GM23248 (cell line): ENCODE data around the gene RABGAP1L. TPM values are rescaled to one million over a fixed set of nuclear protein-coding genes. Genes with fewer than 3 reads are reported as not detected.

ENCODE experiments used
- DNase-seq: peaks from one replicate; pipeline ENCODE4 v3.0.0-alpha.2; 2015
- H2AFZ ChIP-seq: fragments of 200-600 bp; sonication (generic); 2 replicates; pipeline ENCODE4 v1.6.1; 2016; ENCODE audit warnings: antibody characterized with exemption
- H3F3A ChIP-seq: fragments of 200-600 bp; sonication (generic); 2 replicates; pipeline ENCODE4 v1.6.1; 2016; ENCODE audit warnings: mild to moderate bottlenecking, antibody characterized with exemption, mixed run types; ENCODE audit not compliant: insufficient read depth
- H3K27ac ChIP-seq: fragments of 200-600 bp; sonication (generic); 2 replicates; pipeline ENCODE4 v1.5.1; 2016; ENCODE audit warnings: mild to moderate bottlenecking
- H3K27me3 ChIP-seq: fragments of 200-600 bp; sonication (generic); replicated peaks from 2 replicates; pipeline ENCODE4 v1.6.1; 2016; ENCODE audit warnings: mild to moderate bottlenecking; ENCODE audit not compliant: insufficient read depth
- H3K36me3 ChIP-seq: fragments of 200-600 bp; sonication (generic); 2 replicates; pipeline ENCODE4 v1.6.1; 2016; ENCODE audit warnings: low read depth, mild to moderate bottlenecking
- H3K4me1 ChIP-seq: fragments of 200-600 bp; sonication (generic); 2 replicates; pipeline ENCODE4 v1.6.1; 2016; ENCODE audit warnings: mild to moderate bottlenecking; ENCODE audit not compliant: insufficient read depth
- H3K4me2 ChIP-seq: fragments of 200-600 bp; sonication (generic); one replicate; pipeline ENCODE4 v1.6.1; 2016; ENCODE audit warnings: mild to moderate bottlenecking; ENCODE audit not compliant: unreplicated experiment
- H3K4me3 ChIP-seq: fragments of 200-600 bp; sonication (generic); 2 replicates; pipeline ENCODE4 v1.5.1; 2016; ENCODE audit warnings: mild to moderate bottlenecking
- H3K79me2 ChIP-seq: fragments of 200-600 bp; sonication (generic); 2 replicates; pipeline ENCODE4 v1.6.1; 2016; ENCODE audit warnings: mild to moderate bottlenecking; ENCODE audit not compliant: insufficient read depth
- H3K9ac ChIP-seq: fragments of 200-600 bp; sonication (generic); 2 replicates; pipeline ENCODE4 v1.6.1; 2016; ENCODE audit warnings: mild to moderate bottlenecking
- H3K9me2 ChIP-seq: fragments of 200-600 bp; sonication (generic); 2 replicates; pipeline ENCODE4 v1.6.1; 2016; ENCODE audit warnings: mixed run types, mild to moderate bottlenecking, moderate library complexity; ENCODE audit not compliant: insufficient read depth
- H3K9me3 ChIP-seq: fragments of 200-600 bp; sonication (generic); one replicate; pipeline ENCODE4 v1.6.1; 2017; ENCODE audit warnings: low read depth
- H4K20me1 ChIP-seq: fragments of 200-600 bp; sonication (generic); 2 replicates; pipeline ENCODE4 v1.6.0; 2016; ENCODE audit not compliant: insufficient read depth
- EZH2 ChIP-seq: fragments of 200-600 bp; sonication (generic); IDR thresholded peaks from 2 replicates; pipeline ENCODE4 v1.6.1; 2018; ENCODE audit warnings: antibody characterized with exemption, mild to moderate bottlenecking; ENCODE audit not compliant: insufficient read depth, poor library complexity, severe bottlenecking
- EZH2phosphoT487 ChIP-seq: fragments of 200-600 bp; sonication (generic); IDR thresholded peaks from 2 replicates; pipeline ENCODE4 v1.6.1; 2018; ENCODE audit warnings: antibody characterized with exemption, moderate library complexity, mild to moderate bottlenecking, low read depth; ENCODE audit not compliant: insufficient read depth
- WGBS, 2 experiments: methylation state at CpG; one replicate each; pipeline ENCODE4 v1.1.6; 2015 to 2017; ENCODE audit warnings: low lambda C conversion rate in 2 of 2, low coverage in 1 of 2; ENCODE audit errors: missing lambda C conversion rate in 2 of 2; 5-methylcytosine and 5-hydroxymethylcytosine counted together
- in situ Hi-C: fragments of 300-500 bp; cut with MboI; formaldehyde crosslinking; loops from 2 replicates; pipeline ENCODE4 v1.15.0; 2020
- polyA plus RNA-seq: library from polyadenylated mRNA; unstranded; fragments of >200 nt; fragmentation: Nextera tagmentation; extraction: Ambion mirVana; gene quantifications from 2 replicates; pipeline ENCODE4 v1.2.1, GENCODE V29; 2016
- total RNA-seq: library from RNA; depleted of rRNA; stranded (reverse); fragments of >200 nt; shearing (Covaris generic); gene quantifications from 2 replicates; pipeline ENCODE4 v1.2.3, GENCODE V29; 2014

Gene RABGAP1L
- total and polyA plus RNA-seq, 2 experiments from 2014 or later = 13.7 to 21.6 TPM

DNA sequence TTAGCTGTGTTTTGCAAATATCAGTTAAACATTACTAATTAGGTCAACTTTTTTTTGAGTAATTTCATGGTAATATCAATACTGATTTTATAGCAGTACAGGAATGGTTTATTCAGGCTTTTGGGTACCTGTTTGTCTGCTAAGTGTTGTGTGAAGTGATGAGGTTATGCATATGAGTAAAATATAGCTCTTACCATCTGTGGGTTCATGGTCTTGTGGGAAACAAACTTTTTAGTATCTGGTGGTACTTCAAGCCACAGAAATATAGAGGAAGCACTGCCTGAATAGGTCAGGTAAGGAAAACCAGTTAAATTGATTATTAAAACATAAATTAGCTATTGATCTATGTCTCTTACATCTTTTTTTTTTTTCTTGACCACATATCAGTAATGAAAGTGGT lies 113.9 kb downstream of the RABGAP1L start:
- in situ Hi-C loops = loop anchor here (25.0 kb wide), 1 partner anchor 714 kb away; the partner anchor contains the start of gene CACYBP
- Histone ChIP-seq H3K4me1 (no peaks in the 10 kb centered on the region), H4K20me1 (no peaks in the 10 kb centered on the region), H3K9me2 (no peaks in the 10 kb centered on the region), H3K9ac (no peak overlapping the region), H3K36me3 (no peaks in the 10 kb centered on the region), H2AFZ (no peak overlapping the region), H3K79me2 (no peaks in the 10 kb centered on the region), H3K4me2 (no peak overlapping the region), H3F3A (no peaks in the 10 kb centered on the region), H3K9me3 (no peaks in the 10 kb centered on the region), H3K27me3 (no peaks in the 10 kb centered on the region), H3K27ac (no peak overlapping the region), H3K4me3 (no peak overlapping the region)
- DNase-seq = no peak
- TF ChIP-seq EZH2phosphoT487 (no peak), EZH2 (no peak)

DNA sequence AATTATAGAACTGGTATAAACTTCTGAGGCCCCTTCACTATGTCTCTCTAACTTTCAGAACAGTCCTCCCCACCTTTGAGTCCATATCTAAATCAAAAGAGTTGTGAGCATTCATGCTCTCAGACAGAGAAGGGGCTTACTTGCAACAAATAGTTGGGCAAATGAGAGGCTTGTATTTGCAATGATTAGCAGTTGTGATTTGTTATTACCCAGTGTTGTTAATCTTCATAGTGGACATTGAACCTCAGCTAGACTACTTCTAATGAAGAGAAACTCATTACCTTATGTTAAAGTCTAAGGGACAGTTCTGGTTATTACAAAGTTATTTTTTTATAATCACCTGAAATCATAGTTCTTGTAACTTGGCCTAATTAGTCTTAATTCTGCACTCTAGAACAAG lies 114.5 kb downstream of the RABGAP1L start:
- Histone ChIP-seq H3K79me2 (no peaks in the 10 kb centered on the region), H3K9me3 (no peaks in the 10 kb centered on the region), H3K4me3 (no peak overlapping the region), H3K27me3 (no peaks in the 10 kb centered on the region), H4K20me1 (no peaks in the 10 kb centered on the region), H3K4me1 (no peaks in the 10 kb centered on the region), H3F3A (no peaks in the 10 kb centered on the region), H3K36me3 (no peaks in the 10 kb centered on the region), H2AFZ (no peak overlapping the region), H3K9me2 (no peaks in the 10 kb centered on the region), H3K27ac (no peak overlapping the region), H3K9ac (no peak overlapping the region), H3K4me2 (no peak overlapping the region)
- DNase-seq = no peak
- TF ChIP-seq EZH2 (no peak), EZH2phosphoT487 (no peak)
- in situ Hi-C loops = loop anchor here (25.0 kb wide), 1 partner anchor 714 kb away; the partner anchor contains the start of gene CACYBP

DNA sequence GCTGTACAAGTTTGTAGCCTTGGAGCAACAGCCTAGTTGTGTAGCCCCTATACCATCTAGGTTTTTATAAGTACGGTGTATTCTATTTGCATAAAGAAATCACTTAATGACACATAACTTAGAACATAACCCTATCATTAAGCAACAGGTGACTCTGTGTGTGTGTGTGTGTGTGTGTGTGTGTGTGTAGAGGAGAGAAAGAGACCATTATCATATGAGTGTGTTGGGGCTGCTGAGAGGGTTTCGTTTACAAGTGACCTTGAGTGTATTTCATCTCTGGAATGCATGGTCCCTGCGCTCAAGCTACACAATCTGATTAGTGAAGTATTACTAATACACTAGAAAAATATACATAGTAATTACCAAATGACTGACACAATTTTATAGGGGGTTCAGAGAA lies 115.1 kb downstream of the RABGAP1L start:
- no peak overlapping the region for H3K4me3 ChIP-seq
- 96 to 99% methylated on average over 3 of the region's 3 CpGs for WGBS, 2 experiments
- H3K9me2 ChIP-seq = no peaks in the 10 kb centered on the region
- in situ Hi-C loops = loop anchor here (25.0 kb wide), 1 partner anchor 713 kb away; the partner anchor contains the start of gene CACYBP
- H3K36me3 ChIP-seq = no peaks in the 10 kb centered on the region
- H2AFZ ChIP-seq = no peak overlapping the region
- H3K9me3 ChIP-seq = no peaks in the 10 kb centered on the region
- no peak overlapping the region for H3K4me2 ChIP-seq
- no peaks in the 10 kb centered on the region for H3F3A ChIP-seq
- H3K27ac ChIP-seq = no peak overlapping the region
- DNase-seq = no peak
- H3K27me3 ChIP-seq = no peaks in the 10 kb centered on the region
- H4K20me1 ChIP-seq = no peaks in the 10 kb centered on the region
- H3K9ac ChIP-seq = no peak overlapping the region
- H3K79me2 ChIP-seq = no peaks in the 10 kb centered on the region
- no peaks in the 10 kb centered on the region for H3K4me1 ChIP-seq
- no peak for TF ChIP-seq EZH2
- no peak for TF ChIP-seq EZH2phosphoT487

DNA sequence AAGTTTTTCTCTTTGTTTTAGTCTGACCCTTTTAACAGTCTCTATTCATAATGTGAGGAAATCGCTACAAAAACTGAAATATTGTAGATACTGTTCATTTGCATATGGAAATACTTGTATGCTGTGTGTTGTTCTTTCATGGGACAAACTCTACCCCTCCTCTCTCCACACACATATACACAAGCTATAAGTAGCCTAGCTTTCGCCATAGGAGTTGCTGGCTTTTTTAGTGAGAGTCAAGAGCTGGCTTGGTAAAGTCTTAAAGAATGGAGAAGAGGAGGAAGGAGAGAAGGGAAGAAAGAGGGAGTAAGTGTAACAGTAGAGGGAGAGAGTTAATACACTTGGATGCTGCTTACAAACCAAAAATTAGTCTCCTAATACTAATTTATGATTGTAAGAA lies 115.6 kb downstream of the RABGAP1L start:
- Histone ChIP-seq H3K9me3 (no peaks in the 10 kb centered on the region), H4K20me1 (no peaks in the 10 kb centered on the region), H3K4me3 (no peak overlapping the region), H3K36me3 (no peaks in the 10 kb centered on the region), H3K79me2 (no peaks in the 10 kb centered on the region), H3K27ac (no peak overlapping the region), H3K4me1 (no peaks in the 10 kb centered on the region), H3K9ac (no peak overlapping the region), H3F3A (no peaks in the 10 kb centered on the region), H3K27me3 (no peaks in the 10 kb centered on the region), H2AFZ (no peak overlapping the region), H3K9me2 (no peaks in the 10 kb centered on the region), H3K4me2 (no peak overlapping the region)
- in situ Hi-C loops = loop anchor here (25.0 kb wide), 1 partner anchor 712 kb away; the partner anchor contains the start of gene CACYBP
- 95% methylated on average over 2 of the region's 2 CpGs for WGBS, 2 experiments
- no peak for TF ChIP-seq EZH2phosphoT487
- TF ChIP-seq EZH2 = no peak
- no peak for DNase-seq

DNA sequence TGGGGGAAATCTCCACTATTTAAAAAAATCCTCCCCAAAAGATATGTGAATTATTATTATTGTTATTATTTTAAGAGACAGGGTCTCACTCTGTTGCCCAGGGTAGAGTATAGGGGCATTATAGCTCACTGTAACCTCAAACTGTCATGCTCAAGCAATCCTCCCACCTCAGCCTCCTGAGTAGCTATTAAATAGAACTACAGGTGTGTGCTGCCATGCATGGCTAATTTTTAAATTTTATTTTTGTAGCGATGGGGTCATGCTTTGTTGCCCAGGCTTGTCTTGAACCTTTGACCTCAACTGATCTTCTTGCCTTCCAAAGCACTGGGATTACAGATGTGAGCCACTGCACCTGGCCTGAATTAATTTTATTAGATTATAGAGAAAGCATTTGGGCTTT lies 116.8 kb downstream of the RABGAP1L start:
- H3K27me3 ChIP-seq = no peaks in the 10 kb centered on the region
- H3F3A ChIP-seq = no peaks in the 10 kb centered on the region
- H3K9me3 ChIP-seq = no peaks in the 10 kb centered on the region
- H2AFZ ChIP-seq = no peak overlapping the region
- H4K20me1 ChIP-seq = no peaks in the 10 kb centered on the region
- no peak for DNase-seq
- no peaks in the 10 kb centered on the region for H3K36me3 ChIP-seq
- in situ Hi-C loops = no loop called here
- no peak overlapping the region for H3K4me3 ChIP-seq
- no peak overlapping the region for H3K27ac ChIP-seq
- H3K9me2 ChIP-seq = no peaks in the 10 kb centered on the region
- H3K4me2 ChIP-seq = no peak overlapping the region
- H3K9ac ChIP-seq = no peak overlapping the region
- TF ChIP-seq EZH2phosphoT487 (no peak), EZH2 (no peak)
- 96 to 100% methylated on average over 1 of the region's 1 CpG for WGBS, 2 experiments
- no peaks in the 10 kb centered on the region for H3K4me1 ChIP-seq
- no peaks in the 10 kb centered on the region for H3K79me2 ChIP-seq
